GM19099 (cell line): ENCODE data around the gene IFT81.

Source experiments
- POLR2A ChIP-seq: IDR thresholded peaks from 3 replicates; pipeline ENCODE4 v1.6.1; 2011; ENCODE audit warnings: low read depth; ENCODE audit not compliant: insufficient read length; ENCODE audit errors: extremely low read depth

Gene IFT81

GRCh38 chr12:110117956-110118685 is 6.0 kb upstream of the IFT81 start:
- no peak for TF ChIP-seq POLR2A

- no peak for TF ChIP-seq POLR2A
These were observed 1.2 kb upstream of the IFT81 start for GRCh38 chr12:110122929-110123328.

- peak; percentile 17 for TF ChIP-seq POLR2A
These were observed 263 bp upstream of the IFT81 start for GRCh38 chr12:110123919-110124268.

- no peak for TF ChIP-seq POLR2A
These were observed 2.4 kb downstream of the IFT81 start for GRCh38 chr12:110126557-110126956.

GRCh38 chr12:110134691-110135411 is 10.7 kb downstream of the IFT81 start:
- no peak for TF ChIP-seq POLR2A

- no peak for TF ChIP-seq POLR2A
These were observed 11.6 kb downstream of the IFT81 start for GRCh38 chr12:110135806-110136205.

GRCh38 chr12:110137786-110138185 is 13.6 kb downstream of the IFT81 start:
- no peak for TF ChIP-seq POLR2A

GRCh38 chr12:110141389-110141788 is 17.2 kb downstream of the IFT81 start:
- TF ChIP-seq POLR2A: no peak

- TF ChIP-seq POLR2A: no peak
These were observed 22.8 kb downstream of the IFT81 start for GRCh38 chr12:110146986-110147385.

- no peak for TF ChIP-seq POLR2A
These were observed 25.0 kb downstream of the IFT81 start for GRCh38 chr12:110149086-110149660.

- TF ChIP-seq POLR2A: no peak
These were observed 32.6 kb downstream of the IFT81 start for GRCh38 chr12:110156766-110157165.

GRCh38 chr12:110157539-110157938 is 33.4 kb downstream of the IFT81 start:
- TF ChIP-seq POLR2A: no peak

- TF ChIP-seq POLR2A: no peak
These were observed 35.6 kb downstream of the IFT81 start for GRCh38 chr12:110159671-110160245.

GRCh38 chr12:110165540-110166159 is 41.5 kb downstream of the IFT81 start:
- no peak for TF ChIP-seq POLR2A

GRCh38 chr12:110168732-110169455 is 44.7 kb downstream of the IFT81 start:
- TF ChIP-seq POLR2A: no peak
